ENCODE results near the gene CDK9.
"Not testable (repeated sequence)": the region's sequence is repeated elsewhere in the genome, so short reads cannot be mapped to it uniquely, and the experiment has no call there.

CDK9 gene

GRCh38 chr9:127785933-127786772 lies at the start of gene CDK9:
Gene CDK9 (plus strand): TSS chr9:127786034. CDS start chr9:127786149, 115 bp downstream.
- peak; percentile 93 for DNase-seq (ENCODE audit: low spot score)

GRCh38 chr9:127738666-127739065 lies 47.2 kb upstream of the CDK9 start:
- no peak for DNase-seq (ENCODE audit: low spot score)

GRCh38 chr9:127739614-127740330 lies 46.1 kb upstream of the CDK9 start:
- DNase-seq (ENCODE audit: low spot score) = no peak

- DNase-seq (ENCODE audit: low spot score) = no peak
These were observed 43.9 kb upstream of the CDK9 start for GRCh38 chr9:127741831-127742434.

DNA sequence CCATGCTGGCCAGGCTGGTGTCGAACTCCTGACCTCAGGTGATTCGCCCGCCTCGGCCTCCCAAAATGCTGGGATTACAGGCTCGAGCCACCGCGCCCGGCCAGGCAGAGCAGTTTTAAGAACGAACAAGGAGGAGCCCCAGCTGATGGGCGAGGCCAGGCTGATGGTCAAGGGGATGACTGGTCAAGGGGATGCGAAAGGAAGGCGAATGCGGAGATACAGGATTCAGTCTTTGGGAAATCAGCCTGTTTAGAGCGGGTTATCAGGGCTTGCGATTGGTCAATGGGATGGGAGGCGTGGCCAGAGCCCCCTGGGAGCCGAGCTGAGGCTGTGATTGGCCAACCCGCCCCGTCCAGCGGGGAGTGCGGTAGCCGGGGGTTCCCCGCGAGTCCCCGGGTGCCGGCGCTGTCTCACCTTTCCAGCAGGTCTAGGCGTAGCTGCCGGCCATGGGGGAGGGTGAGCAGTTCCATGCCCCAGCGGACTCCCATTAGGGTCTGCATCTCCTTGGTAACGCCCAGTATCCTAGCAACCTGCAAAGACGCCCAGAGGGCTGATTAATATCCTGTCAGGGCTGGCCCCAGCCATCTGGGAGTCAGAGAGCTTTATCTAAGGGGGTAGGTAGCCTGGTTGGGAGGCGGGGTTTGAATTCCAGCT lies 43.3 kb upstream of the CDK9 start:
- DNase-seq (ENCODE audit: low spot score) = no peak

GRCh38 chr9:127744398-127745110 lies 41.3 kb upstream of the CDK9 start:
- no peak for DNase-seq (ENCODE audit: low spot score)

- DNase-seq (ENCODE audit: low spot score) = peak; percentile 30
These were observed 38.8 kb upstream of the CDK9 start for GRCh38 chr9:127746959-127747569.

GRCh38 chr9:127749090-127749787 lies 36.6 kb upstream of the CDK9 start:
- DNase-seq (ENCODE audit: low spot score) = no peak

- DNase-seq (ENCODE audit: low spot score) = no peak
These were observed 34.4 kb upstream of the CDK9 start for GRCh38 chr9:127751269-127752054.

DNA sequence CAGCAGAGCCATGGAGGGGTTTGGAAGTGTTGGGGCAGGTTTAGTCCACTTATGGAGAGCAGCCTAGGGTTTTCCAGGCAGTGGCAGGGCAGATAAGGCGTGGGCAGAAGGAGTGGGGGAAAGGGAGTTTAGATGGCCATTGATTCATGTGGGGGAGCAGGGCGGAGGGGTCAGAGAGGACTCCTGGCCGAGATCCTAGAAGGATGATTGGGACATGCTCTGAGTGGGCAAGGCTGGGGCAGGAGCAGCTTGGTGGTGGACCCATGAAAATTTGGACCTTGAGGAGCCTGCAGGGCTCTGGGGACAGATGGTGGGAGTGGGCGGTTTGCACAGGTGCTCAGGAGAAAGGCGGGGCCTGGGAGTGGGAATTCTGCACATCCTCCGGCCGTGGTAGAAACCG lies 32.7 kb upstream of the CDK9 start:
- DNase-seq (ENCODE audit: low spot score) = no peak

GRCh38 chr9:127753622-127754021 lies 32.2 kb upstream of the CDK9 start:
- no peak for DNase-seq (ENCODE audit: low spot score)

DNA sequence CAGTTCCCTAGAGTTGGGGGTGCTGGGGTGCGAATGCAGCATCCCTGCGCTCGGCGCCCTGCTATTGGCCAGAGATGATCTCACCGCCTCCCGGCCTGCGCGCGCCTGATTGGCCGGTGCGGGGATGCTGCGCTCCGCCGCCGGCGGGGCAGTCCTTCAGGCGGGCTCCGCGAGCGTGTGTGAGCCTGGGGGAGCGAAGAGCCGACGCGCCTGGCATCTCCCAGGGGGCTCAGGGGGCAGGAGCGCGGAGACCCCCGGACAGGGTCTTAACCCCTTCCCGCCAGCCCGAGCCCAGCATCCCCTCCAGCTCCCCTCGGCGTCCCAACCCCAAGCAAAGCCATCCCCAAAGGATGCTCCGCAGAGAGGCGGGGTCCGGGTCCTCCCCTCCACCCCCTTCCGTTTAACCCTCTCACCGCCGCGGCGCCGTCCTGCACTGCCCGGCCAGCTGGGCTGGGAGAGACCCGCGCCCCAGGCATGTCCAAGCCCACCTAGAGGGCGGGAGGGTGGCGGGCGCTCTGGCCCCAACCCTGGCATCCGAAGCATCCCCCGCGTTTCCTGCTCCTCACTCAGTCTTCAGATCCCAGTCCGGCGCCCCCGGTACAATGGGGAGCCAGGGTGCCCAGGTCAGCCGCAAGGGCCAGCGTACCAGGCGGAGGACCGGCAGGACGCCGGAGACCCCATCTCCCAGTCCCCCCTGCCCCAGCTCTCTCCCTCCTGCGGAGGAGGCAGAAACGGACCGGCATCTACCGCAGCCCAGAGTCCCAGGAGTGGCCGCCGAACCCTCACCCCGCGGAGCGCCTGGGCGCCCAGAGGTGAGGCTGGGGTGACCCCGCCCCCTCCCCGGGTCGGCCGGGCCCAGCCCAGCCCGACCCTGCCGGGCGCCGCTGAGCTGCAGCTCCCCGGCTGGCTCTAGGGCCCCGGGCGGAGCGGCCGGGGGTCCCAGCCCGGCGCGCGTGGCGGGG lies 31.5 kb upstream of the CDK9 start:
- DNase-seq (ENCODE audit: low spot score) = no peak

- DNase-seq (ENCODE audit: low spot score) = no peak
These were observed 30.5 kb upstream of the CDK9 start for GRCh38 chr9:127755061-127756060.

GRCh38 chr9:127756233-127756632 lies 29.6 kb upstream of the CDK9 start:
- no peak for DNase-seq (ENCODE audit: low spot score)

GRCh38 chr9:127756776-127757175 lies 29.1 kb upstream of the CDK9 start:
- not testable (repeated sequence) for DNase-seq (ENCODE audit: low spot score)

DNA sequence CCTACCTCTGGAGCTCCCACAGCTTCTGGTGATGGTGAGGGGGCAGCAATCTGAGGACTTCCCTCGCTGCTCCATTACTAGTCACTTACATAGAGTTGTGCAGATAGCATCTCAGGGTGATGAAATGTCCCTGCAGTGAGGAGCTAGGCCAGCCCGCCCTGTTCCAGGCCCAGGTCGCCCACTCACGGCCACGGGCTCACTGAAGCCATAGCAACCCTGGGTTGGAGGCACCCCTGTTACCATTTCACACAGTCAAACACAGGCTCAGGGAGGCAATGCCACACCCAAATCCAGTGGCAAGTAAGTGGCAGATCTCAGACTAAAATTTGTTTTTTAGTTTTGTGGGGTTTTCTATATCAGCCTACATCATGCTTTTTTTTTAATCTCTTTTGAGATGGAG lies 27.0 kb upstream of the CDK9 start:
- no peak for DNase-seq (ENCODE audit: low spot score)

DNA sequence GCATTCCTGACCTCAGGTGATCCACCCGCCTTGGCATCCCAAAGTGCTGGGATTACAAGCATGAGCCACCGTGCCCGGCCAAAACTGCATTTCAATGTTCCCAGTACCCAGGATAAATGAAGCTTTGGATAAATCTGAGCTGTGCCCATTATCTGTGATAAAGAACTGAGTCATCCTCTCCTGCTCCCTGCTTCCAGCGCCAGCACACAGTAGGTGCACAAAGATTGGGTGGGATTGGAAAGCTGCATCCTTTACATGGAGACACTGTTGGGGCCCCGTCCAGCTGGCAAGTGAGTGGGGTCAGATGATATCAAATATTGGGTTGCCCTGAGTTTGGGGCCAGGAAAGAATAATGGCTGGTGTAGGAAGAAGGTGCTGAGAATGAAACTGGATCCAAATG lies 24.8 kb upstream of the CDK9 start:
- no peak for DNase-seq (ENCODE audit: low spot score)

Data from CD4-positive, alpha-beta T cell treated with Interleukin-15 for 4 hours (primary cell).